ENCODE measurements around the gene CGB8.
"Not testable (repeated sequence)": the region's sequence is repeated elsewhere in the genome, so short reads cannot be mapped to it uniquely, and the experiment has no call there.

Gene CGB8

DNA sequence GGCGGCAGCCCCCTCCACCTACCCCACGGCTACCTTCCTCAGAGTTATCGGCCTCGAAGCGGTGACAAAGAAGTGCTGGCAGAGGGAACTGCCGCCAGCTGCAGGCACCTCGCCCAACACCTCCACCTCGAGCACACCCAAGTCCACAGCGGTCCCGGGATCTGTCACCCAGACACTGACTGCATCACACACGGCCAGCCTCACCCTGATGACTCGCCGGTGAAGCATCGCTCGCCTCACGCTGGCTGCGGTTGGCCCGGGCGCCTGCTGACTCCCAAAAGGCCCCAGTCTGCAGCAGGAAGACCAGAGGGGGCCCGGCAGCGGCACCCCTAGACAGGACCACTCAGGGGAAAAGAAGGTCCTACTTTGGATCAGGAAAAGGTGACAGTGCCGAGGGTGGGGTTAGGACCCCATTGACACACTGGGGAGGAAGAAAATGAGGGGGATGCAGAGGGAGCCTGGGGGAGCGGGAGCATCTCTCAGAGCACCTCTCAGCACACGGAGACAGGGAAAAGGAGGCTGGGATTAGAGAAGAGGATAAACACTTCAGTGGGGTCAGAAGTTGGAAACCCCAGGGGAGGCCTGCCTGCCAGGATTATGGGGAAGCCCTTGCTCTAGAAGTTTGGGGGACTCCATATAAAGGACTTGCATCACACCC, 1.6 kb upstream of the CGB8 start:
- not testable (repeated sequence) for H3K27me3 Mint-ChIP-seq, H3K9me3 Mint-ChIP-seq, H3K36me3 Mint-ChIP-seq, H3K4me1 Mint-ChIP-seq, H3K4me3 Mint-ChIP-seq
- H3K27ac Mint-ChIP-seq: peak overlapping the region; percentile 72

DNA sequence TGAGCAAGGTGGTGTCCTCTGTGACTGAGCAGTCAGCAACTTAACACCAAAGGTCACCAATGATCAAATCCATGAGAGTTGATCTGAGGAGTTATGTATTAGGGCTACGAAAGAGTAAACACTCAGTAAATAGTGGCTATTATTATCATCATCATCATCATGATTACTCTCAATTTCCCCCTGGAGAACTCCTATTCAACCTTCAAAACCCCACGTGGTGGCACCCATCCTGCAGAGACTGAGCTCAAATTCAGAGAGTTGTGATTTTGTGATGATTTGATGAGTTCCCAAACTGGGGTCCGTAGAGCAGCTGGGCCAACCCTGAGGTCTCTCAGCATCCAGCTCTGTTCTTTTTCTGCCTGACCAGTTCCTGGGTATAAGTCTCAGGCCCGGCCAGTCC, 923 bp upstream of the CGB8 start:
- not testable (repeated sequence) for H3K4me1 Mint-ChIP-seq, H3K36me3 Mint-ChIP-seq, H3K27ac Mint-ChIP-seq, H3K27me3 Mint-ChIP-seq, H3K4me3 Mint-ChIP-seq, H3K9me3 Mint-ChIP-seq

DNA sequence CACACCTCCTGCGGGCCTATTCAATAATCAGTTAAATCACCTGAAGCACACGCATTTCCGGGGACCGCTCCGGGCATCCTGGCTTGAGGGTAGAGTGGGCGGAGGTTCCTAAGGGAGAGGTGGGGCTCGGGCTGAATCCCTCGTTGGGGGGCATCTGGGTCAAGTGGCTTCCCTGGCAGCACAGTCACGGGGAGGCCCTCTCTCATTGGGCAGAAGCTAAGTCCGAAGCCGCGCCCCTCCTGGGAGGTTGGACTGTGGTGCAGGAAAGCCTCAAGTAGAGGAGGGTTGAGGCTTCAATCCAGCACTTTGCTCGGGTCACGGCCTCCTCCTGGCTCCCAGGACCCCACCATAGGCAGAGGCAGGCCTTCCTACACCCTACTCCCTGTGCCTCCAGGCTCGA, 5.4 kb downstream of the CGB8 start, which contains the start of gene CGB5:
Gene CGB5 (plus strand): TSS at position 301 of the 400 bp plus-strand sequence. CDS start 362 bp downstream, outside the sequence.
- not testable (repeated sequence) for H3K4me1 Mint-ChIP-seq, H3K27ac Mint-ChIP-seq, H3K4me3 Mint-ChIP-seq, H3K27me3 Mint-ChIP-seq, H3K9me3 Mint-ChIP-seq, H3K36me3 Mint-ChIP-seq

DNA sequence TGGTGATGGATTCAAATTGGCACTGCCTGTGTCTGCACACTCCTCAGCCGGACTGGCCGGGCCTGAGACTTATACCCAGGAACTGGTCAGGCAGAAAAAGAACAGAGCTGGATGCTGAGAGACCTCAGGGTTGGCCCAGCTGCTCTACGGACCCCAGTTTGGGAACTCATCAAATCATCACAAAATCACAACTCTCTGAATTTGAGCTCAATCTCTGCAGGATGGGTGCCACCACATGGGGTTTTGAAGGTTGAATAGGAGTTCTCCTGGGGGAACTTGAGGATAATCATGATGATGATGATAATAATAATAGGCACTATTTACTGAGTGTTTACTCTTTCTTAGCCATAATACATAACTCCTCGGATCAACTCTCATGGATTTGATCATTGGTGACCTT, 6.2 kb downstream of the CGB8 start:
- not testable (repeated sequence) for H3K4me3 Mint-ChIP-seq, H3K36me3 Mint-ChIP-seq, H3K9me3 Mint-ChIP-seq, H3K4me1 Mint-ChIP-seq, H3K27me3 Mint-ChIP-seq, H3K27ac Mint-ChIP-seq

DNA sequence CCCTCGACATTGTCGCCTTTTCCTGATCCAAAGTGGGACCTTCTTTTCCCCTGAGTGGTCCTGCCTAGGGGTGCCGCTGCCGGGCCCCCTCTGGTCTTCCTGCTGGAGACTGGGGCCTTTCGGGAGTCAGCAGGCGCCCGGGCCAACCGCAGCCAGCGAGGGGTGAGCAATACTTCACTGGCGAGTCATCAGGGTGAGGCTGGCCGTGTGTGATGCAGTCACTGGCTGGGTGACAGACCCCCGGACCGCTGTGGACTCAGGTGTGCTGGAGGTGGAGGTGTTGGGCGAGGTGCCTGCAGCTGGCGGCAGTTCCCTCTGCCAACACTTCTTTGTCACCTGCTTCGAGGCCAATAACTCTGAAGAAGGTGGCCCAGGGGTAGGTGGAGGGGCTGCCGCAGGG, 6.7 kb downstream of the CGB8 start:
- H3K9me3 Mint-ChIP-seq: no peaks in the 10 kb centered on the region
- no peaks in the 10 kb centered on the region for H3K36me3 Mint-ChIP-seq
- no peak overlapping the region for H3K4me3 Mint-ChIP-seq
- no peak overlapping the region for H3K27ac Mint-ChIP-seq
- no peaks in the 10 kb centered on the region for H3K4me1 Mint-ChIP-seq
- H3K27me3 Mint-ChIP-seq: no peaks in the 10 kb centered on the region

DNA sequence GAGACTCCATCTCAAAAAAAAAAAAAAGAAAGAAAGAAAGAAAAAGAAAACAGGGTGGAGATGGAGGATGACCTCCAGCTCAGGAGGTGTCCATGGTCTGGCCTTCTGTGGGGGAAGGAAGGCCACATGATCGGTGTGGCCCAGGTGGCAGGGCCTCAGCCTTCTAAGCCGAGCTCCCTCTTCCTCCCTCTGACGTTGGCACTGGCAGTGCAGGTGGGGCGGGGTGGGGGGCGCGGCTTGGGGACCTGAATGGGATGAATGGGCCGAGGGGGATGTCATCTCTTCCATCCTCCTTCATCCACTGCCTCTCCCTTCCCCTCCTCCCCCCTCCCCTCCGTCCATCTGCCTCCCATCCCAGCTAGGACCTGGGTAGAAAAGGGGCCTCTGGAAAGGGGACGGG, 9.2 kb downstream of the CGB8 start:
- not testable (repeated sequence) for H3K27ac Mint-ChIP-seq, H3K4me1 Mint-ChIP-seq, H3K9me3 Mint-ChIP-seq, H3K27me3 Mint-ChIP-seq, H3K4me3 Mint-ChIP-seq, H3K36me3 Mint-ChIP-seq

DNA sequence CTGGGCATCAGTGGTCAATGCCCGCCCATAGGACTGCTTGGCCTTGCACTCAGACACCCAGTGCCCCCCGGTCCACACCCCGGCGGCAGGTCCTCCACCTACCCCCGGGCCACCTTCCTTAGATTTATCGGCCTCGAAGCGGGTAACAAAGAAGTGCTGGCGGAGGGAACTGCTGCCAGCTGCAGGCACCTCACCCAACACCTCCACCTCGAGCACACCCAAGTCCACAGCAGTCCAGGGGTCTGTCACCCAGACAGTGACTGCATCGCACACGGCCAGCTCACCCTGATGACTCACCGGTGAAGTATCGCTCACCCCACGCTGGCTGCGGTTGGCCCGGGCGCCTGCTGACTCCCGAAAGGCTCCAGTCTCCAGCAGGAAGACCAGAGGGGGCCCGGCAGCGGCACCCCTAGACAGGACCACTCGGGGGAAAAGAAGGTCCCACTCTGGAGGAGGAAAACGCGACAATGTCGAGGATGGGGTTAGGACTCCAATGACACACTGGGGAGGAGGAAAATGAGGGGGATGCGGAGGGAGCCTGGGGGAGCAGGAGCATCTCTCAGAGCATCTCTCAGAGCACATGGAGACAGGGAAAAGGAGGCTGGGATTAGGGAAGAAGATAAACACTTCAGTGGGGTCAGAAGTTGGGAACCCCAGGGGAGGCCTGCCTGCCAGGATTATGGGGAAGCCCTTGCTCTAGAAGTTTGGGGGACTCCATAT, 10.2 kb downstream of the CGB8 start:
- not testable (repeated sequence) for H3K27me3 Mint-ChIP-seq, H3K4me1 Mint-ChIP-seq, H3K9me3 Mint-ChIP-seq, H3K4me3 Mint-ChIP-seq, H3K36me3 Mint-ChIP-seq, H3K27ac Mint-ChIP-seq

DNA sequence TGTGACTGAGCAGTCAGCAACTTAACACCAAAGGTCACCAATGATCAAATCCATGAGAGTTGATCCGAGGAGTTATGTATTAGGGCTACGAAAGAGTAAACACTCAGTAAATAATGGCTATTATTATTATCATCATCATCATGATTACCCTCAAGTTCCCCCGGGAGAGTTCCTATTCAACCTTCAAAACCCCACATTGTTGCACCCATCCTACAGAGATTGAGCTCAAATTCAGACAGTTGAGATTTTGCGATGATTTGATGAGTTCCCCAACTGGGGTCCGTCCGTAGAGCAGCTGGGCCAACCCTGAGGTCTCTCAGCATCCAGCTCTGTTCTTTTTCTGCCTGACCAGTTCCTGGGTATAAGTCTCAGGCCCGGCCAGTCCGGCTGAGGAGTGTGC, 10.8 kb downstream of the CGB8 start:
- not testable (repeated sequence) for H3K4me1 Mint-ChIP-seq, H3K27me3 Mint-ChIP-seq, H3K36me3 Mint-ChIP-seq, H3K4me3 Mint-ChIP-seq, H3K9me3 Mint-ChIP-seq, H3K27ac Mint-ChIP-seq

DNA sequence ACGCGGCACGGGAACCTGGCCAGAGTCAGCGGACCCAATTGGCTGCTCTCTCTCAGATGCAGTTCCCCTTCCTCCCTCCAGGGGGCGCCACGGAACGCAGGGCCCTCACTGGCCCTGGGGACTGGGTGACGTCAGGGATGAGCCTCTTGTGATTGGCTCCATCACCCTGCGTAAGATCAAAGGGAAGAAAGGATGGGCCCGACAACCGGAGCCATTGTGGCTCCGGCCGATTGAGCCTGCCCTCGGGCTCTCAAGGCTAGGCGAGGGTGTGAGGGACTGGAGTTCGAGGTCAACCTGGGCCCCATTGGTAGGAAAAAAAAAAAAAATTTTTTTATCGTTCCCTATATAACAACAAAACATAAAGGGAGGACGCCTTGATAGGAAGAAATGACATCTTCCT, 12.1 kb downstream of the CGB8 start, which contains the start of gene CGB1:
Gene CGB1 (minus strand): TSS at position 81 of the 400 bp plus-strand sequence. CDS start 184 bp downstream, outside the sequence.
- not testable (repeated sequence) for H3K27ac Mint-ChIP-seq, H3K36me3 Mint-ChIP-seq, H3K9me3 Mint-ChIP-seq, H3K4me3 Mint-ChIP-seq, H3K4me1 Mint-ChIP-seq, H3K27me3 Mint-ChIP-seq

DNA sequence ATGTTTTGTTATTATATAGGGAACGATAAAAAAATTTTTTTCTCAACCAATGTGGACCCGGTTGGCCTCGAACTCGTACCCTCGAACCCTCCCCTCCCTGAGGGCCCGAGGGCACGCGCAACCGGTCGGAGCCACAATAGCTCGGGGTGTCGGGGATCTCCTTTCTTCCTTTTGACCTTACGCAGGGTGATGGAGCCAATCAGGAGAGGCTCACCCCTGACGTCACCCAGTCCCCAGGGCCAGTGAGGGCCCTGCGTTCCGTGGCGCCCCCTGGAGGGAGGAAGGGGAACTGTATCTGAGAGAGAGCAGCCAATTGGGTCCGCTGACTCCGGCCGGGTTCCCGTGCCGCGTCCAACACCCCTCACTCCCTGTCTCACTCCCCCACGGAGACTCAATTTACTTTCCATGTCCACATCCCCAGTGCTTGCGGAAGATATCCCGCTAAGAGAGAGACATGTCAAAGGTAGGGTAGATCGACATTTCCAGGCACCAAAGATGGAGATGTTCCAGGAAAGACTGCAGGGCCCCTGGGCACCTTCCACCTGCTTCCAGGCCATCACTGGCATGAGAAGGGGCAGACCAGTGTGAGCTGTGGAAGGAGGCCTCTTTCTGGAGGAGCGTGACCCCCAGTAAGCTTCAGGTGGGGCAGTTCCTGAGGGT, 17.1 kb downstream of the CGB8 start, which contains the start of gene CGB2:
Gene CGB2 (plus strand): TSS at position 249 of the 660 bp plus-strand sequence. CDS start 206 bp downstream, at position 455.
- not testable (repeated sequence) for H3K27me3 Mint-ChIP-seq, H3K9me3 Mint-ChIP-seq, H3K4me1 Mint-ChIP-seq, H3K36me3 Mint-ChIP-seq, H3K4me3 Mint-ChIP-seq
- peak within 1 kb of the TSS; percentile 17 for H3K27ac Mint-ChIP-seq

DNA sequence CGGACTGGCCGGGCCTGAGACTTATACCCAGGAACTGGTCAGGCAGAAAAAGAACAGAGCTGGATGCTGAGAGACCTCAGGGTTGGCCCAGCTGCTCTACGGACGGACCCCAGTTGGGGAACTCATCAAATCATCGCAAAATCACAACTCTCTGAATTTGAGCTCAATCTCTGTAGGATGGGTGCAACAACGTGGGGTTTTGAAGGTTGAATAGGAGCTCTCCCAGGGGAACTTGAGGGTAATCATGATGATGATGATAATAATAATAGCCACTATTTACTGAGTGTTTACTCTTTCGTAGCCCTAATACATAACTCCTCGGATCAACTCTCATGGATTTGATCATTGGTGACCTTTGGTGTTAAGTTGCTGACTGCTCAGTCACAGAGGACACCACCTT, 18.6 kb downstream of the CGB8 start:
- not testable (repeated sequence) for H3K9me3 Mint-ChIP-seq, H3K4me3 Mint-ChIP-seq, H3K4me1 Mint-ChIP-seq, H3K27ac Mint-ChIP-seq, H3K36me3 Mint-ChIP-seq, H3K27me3 Mint-ChIP-seq

DNA sequence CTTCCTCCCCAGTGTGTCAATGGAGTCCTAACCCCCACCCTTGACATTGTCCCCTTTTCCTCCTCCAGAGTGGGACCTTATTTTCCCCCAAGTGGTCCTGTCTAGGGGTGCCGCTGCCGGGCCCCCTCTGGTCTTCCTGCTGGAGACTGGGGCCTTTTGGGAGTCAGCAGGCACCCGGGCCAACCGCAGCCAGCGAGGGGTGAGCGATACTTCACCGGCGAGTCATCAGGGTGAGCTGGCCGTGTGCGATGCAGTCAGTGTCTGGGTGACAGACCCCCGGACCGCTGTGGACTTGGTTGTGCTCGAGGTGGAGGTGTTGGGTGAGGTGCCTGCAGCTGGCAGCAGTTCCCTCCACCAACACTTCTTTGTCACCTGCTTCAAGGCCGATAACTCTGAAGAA, 19.2 kb downstream of the CGB8 start:
- H3K4me3 Mint-ChIP-seq, H3K9me3 Mint-ChIP-seq, H3K4me1 Mint-ChIP-seq, H3K27ac Mint-ChIP-seq, H3K36me3 Mint-ChIP-seq, H3K27me3 Mint-ChIP-seq: not testable (repeated sequence)

DNA sequence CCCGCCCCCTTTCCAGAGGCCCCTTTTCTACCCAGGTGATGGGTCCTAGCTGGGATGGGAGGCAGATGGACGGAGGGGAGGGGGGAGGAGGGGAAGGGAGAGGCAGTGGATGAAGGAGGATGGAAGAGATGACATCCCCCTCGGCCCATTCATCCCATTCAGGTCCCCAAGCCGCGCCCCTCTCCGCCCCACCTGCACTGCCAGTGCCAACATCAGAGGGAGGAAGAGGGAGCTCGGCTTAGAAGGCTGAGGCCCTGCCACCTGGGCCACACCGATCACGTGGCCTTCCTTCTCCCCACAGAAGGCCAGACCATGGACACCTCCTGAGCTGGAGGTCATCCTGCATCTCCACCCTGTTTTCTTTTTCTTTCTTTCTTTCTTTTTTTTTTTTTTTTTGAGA, 20.2 kb downstream of the CGB8 start:
- H3K36me3 Mint-ChIP-seq, H3K4me3 Mint-ChIP-seq, H3K27me3 Mint-ChIP-seq, H3K4me1 Mint-ChIP-seq, H3K27ac Mint-ChIP-seq, H3K9me3 Mint-ChIP-seq: not testable (repeated sequence)

DNA sequence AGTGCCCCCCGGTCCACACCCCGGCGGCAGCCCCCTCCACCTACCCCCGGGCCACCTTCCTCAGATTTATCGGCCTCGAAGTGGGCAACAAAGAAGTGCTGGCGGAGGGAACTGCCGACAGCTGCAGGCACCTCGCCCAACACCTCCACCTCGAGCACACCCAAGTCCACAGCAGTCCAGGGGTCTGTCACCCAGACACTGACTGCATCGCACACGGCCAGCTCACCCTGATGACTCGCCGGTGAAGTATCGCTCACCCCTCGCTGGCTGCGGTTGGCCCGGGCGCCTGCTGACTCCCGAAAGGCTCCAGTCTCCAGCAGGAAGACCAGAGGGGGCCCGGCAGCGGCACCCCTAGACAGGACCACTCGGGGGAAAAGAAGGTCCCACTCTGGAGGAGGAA, 23.3 kb downstream of the CGB8 start:
- not testable (repeated sequence) for H3K36me3 Mint-ChIP-seq, H3K4me3 Mint-ChIP-seq, H3K27ac Mint-ChIP-seq, H3K27me3 Mint-ChIP-seq, H3K4me1 Mint-ChIP-seq, H3K9me3 Mint-ChIP-seq

DNA sequence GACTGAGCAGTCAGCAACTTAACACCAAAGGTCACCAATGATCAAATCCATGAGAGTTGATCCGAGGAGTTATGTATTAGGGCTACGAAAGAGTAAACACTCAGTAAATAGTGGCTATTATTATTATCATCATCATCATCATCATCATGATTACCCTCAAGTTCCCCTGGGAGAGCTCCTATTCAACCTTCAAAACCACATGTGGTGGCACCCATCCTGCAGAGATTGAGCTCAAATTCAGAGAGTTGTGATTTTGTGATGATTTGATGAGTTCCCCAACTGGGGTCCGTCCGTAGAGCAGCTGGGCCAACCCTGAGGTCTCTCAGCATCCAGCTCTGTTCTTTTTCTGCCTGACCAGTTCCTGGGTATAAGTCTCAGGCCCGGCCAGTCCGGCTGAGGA, 23.8 kb downstream of the CGB8 start:
- H3K9me3 Mint-ChIP-seq, H3K27me3 Mint-ChIP-seq, H3K4me3 Mint-ChIP-seq, H3K4me1 Mint-ChIP-seq, H3K36me3 Mint-ChIP-seq, H3K27ac Mint-ChIP-seq: not testable (repeated sequence)

DNA sequence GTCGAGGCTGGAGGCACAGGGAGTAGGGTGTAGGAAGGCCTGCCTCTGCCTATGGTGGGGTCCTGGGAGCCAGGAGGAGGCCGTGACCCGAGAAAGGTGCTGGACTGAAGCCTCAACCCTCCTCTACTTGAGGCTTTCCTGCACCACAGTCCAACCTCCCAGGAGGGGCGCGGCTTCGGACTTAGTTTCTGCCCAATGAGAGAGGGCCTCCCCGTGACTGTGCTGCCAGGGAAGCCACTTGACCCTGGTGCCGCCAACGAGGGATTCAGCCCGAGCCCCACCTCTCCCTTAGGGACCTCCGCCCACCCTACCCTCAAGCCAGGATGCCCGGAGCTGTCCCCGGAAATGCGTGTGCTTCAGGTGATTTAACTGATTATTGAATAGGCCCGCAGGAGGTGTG, 24.7 kb downstream of the CGB8 start, which contains the start of gene CGB3:
Gene CGB3 (minus strand): TSS at position 101 of the 400 bp plus-strand sequence. CDS start 362 bp downstream, outside the sequence.
- not testable (repeated sequence) for H3K27ac Mint-ChIP-seq, H3K36me3 Mint-ChIP-seq, H3K4me1 Mint-ChIP-seq, H3K27me3 Mint-ChIP-seq, H3K9me3 Mint-ChIP-seq, H3K4me3 Mint-ChIP-seq

Measured in activated naive CD4-positive, alpha-beta T cell treated with anti-CD3 and anti-CD28 coated beads, Interleukin-2, amount 50 U/mL, for 24 hours (primary cell).